ENCODE measurements around the gene KCNK4.

DNA sequence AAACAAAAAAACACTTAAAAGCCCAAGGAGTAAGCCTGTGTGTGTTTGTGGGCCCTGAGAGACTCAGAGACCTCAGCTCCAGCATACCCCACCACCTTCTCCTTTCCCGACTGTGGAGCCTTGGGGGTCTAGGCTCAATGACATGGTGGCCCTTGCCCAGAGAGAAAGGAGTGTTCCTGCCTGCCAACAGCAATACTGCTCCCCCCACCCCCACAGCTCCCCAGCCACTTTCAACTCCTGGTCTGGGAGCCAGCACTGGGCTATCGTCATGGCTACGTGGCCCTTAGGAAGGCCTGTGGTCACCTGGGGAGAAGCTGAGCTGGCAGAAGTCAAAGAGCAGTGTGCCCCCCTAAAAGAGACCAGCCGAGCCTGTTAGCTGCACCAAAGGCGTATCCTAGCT lies 47.0 kb upstream of the KCNK4 start:
- TF ChIP-seq POLR2AphosphoS5 (IDR thresholded peaks at IDR 0.05) (no peak), CTCF (IDR thresholded peaks at IDR 0.05) (no peak)
